ENCODE data around the gene NOX3. TPM values are rescaled to one million over a fixed set of nuclear protein-coding genes. Genes with fewer than 3 reads are reported as not detected.
A peak's percentile ranks its signal among the peaks of the same experiment; 100 is the strongest.

The NOX3 gene
- total RNA-seq, 1 donor from 2014 or later = not detected

DNA sequence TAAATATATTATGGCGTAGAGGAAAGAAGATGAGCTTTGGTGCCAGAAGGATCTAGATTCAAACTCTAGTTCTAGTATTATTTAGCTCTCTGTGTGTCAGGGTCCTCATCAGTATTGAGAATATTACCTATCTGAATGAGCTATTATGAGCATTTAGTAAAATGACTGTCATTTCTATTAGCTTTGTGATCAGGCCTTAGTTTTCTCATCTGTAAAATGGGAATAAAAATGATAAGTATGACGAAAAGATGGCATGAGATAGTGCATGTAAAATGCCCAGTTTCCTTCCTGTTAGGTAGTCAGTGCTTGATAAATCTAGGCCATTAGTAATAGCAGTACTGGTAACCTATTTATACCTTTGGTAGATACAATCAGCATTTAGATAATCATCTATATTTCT lies 35.1 kb downstream of the NOX3 start:
- no peaks in the 10 kb centered on the region for H3K9me3 Mint-ChIP-seq (ENCODE audit: unreplicated experiment)
- H3K27me3 Mint-ChIP-seq (ENCODE audit: unreplicated experiment) = no peaks in the 10 kb centered on the region
- no peak overlapping the region for H3K4me3 Mint-ChIP-seq (ENCODE audit: unreplicated experiment)
- TF ChIP-seq, protein P1, sequence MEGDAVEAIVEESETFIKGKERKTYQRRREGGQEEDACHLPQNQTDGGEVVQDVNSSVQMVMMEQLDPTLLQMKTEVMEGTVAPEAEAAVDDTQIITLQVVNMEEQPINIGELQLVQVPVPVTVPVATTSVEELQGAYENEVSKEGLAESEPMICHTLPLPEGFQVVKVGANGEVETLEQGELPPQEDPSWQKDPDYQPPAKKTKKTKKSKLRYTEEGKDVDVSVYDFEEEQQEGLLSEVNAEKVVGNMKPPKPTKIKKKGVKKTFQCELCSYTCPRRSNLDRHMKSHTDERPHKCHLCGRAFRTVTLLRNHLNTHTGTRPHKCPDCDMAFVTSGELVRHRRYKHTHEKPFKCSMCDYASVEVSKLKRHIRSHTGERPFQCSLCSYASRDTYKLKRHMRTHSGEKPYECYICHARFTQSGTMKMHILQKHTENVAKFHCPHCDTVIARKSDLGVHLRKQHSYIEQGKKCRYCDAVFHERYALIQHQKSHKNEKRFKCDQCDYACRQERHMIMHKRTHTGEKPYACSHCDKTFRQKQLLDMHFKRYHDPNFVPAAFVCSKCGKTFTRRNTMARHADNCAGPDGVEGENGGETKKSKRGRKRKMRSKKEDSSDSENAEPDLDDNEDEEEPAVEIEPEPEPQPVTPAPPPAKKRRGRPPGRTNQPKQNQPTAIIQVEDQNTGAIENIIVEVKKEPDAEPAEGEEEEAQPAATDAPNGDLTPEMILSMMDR (IDR thresholded peaks at IDR 0.05) = no peak
- no peak overlapping the region for H3K27ac Mint-ChIP-seq (ENCODE audit: unreplicated experiment)
- H3K4me1 Mint-ChIP-seq (ENCODE audit: unreplicated experiment) = peaks cover 22% of the 10 kb centered on the region
- H3K36me3 Mint-ChIP-seq (ENCODE audit: unreplicated experiment) = no peaks in the 10 kb centered on the region
- DNase-seq (ENCODE audit: extremely low spot score, unreplicated experiment) = no peak

DNA sequence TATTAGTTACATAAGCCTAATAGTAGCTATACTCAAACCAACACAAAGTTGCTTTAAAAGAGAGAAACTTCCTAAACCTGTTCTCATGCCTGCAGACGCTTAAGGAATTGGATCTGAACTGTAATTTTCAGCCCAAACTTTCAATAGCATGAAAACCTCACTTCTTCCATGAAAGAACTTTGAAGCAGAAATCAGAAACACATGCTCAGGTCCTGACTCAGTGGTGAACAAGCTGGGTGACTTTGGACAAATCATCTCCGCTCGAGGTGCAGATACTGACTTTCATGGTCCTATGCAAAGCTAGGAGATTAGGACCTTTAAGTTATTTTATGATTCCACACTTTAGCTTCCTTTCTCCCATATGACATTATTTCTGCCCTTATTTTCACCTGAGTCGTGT lies 36.5 kb downstream of the NOX3 start:
- no peak overlapping the region for H3K27ac Mint-ChIP-seq (ENCODE audit: unreplicated experiment)
- no peak overlapping the region for H3K4me3 Mint-ChIP-seq (ENCODE audit: unreplicated experiment)
- no peaks in the 10 kb centered on the region for H3K36me3 Mint-ChIP-seq (ENCODE audit: unreplicated experiment)
- peaks cover 22% of the 10 kb centered on the region for H3K4me1 Mint-ChIP-seq (ENCODE audit: unreplicated experiment)
- TF ChIP-seq, protein P1 (IDR thresholded peaks at IDR 0.05) = no peak
- no peaks in the 10 kb centered on the region for H3K9me3 Mint-ChIP-seq (ENCODE audit: unreplicated experiment)
- no peak for DNase-seq (ENCODE audit: extremely low spot score, unreplicated experiment)
- no peaks in the 10 kb centered on the region for H3K27me3 Mint-ChIP-seq (ENCODE audit: unreplicated experiment)

DNA sequence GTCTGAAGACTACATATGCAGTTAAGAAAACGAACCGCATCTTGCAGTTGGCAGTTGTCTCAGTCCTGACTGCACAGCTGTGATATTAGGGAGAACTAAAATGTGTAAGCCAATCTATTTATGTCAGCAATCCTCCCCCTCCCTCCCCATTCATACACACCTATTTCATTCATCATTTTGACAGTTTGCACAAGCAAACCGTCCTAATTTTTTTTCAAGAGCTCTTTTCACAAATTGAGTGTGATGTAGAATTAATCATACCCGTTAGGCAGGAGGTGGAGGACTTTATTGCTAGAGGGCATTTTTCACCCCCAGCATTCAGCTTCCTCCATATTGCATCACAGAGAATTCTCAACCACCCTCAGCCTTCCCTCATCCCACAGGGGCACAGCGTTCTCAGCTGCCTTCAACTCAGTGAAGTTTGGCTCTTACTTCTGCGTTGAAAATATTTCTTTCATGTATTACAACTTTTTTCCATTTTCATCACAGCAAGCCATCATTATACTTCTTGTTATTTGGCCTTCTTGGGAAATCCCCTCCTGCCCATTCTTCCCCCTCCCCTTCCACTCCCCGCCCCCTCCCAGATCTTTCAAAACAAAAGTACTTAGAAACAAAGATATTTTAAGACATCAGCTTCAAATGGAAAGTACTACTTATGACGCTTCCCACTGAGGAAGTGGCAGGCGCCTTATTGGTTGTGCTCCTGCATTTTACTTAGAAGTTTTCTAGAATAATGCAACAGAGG lies 37.5 kb downstream of the NOX3 start:
- no peak for DNase-seq (ENCODE audit: extremely low spot score, unreplicated experiment)
- H3K4me3 Mint-ChIP-seq (ENCODE audit: unreplicated experiment) = peak overlapping the region; percentile 66
- peaks cover 22% of the 10 kb centered on the region for H3K4me1 Mint-ChIP-seq (ENCODE audit: unreplicated experiment)
- TF ChIP-seq, protein P1 (IDR thresholded peaks at IDR 0.05) = no peak
- H3K9me3 Mint-ChIP-seq (ENCODE audit: unreplicated experiment) = no peaks in the 10 kb centered on the region
- no peaks in the 10 kb centered on the region for H3K36me3 Mint-ChIP-seq (ENCODE audit: unreplicated experiment)
- peak overlapping the region; percentile 82 for H3K27ac Mint-ChIP-seq (ENCODE audit: unreplicated experiment)
- no peaks in the 10 kb centered on the region for H3K27me3 Mint-ChIP-seq (ENCODE audit: unreplicated experiment)

DNA sequence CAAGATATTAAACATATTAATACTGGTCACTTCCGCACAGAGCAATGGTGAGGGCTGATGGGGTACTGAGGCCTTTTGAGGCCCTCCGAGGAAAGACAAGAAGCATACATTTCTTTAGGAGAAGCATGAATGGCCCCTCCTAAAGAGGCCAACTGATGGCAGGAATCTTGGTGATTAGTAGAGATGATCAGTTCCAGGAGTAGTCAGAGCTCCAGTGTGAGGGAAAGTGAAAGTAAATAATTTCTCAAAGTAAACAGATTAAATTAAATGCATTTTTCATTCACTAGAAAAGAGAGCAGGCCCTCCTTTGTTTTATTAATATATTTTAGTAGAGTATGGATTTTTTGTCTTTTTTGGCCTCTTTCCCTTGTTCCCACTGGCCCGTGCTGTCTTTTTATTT lies 38.2 kb downstream of the NOX3 start:
- no peaks in the 10 kb centered on the region for H3K9me3 Mint-ChIP-seq (ENCODE audit: unreplicated experiment)
- no peaks in the 10 kb centered on the region for H3K36me3 Mint-ChIP-seq (ENCODE audit: unreplicated experiment)
- DNase-seq (ENCODE audit: extremely low spot score, unreplicated experiment) = no peak
- H3K27ac Mint-ChIP-seq (ENCODE audit: unreplicated experiment) = peak overlapping the region; percentile 35
- H3K4me3 Mint-ChIP-seq (ENCODE audit: unreplicated experiment) = no peak overlapping the region
- TF ChIP-seq, protein P1 (IDR thresholded peaks at IDR 0.05) = no peak
- peaks cover 22% of the 10 kb centered on the region for H3K4me1 Mint-ChIP-seq (ENCODE audit: unreplicated experiment)
- no peaks in the 10 kb centered on the region for H3K27me3 Mint-ChIP-seq (ENCODE audit: unreplicated experiment)

DNA sequence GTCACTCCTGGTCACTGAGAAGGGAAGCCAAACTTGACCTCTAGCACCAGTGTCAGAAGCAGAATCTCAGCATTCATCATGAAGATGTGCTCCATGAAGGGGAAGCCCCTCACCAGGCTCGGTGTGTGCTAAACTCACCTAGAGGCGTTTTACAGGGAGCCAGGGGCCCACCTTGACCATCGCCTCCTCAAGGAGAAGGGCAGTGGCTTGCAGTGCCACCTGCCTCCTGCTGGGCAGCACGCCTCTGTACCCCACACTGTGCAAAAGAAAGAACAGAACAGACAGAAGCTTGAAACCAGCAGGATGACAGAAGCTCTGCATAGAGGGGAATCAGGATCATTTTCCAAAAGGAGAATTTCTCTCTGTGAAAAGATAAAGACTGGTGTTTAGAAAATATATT lies 39.7 kb downstream of the NOX3 start:
- no peak for DNase-seq (ENCODE audit: extremely low spot score, unreplicated experiment)
- H3K27ac Mint-ChIP-seq (ENCODE audit: unreplicated experiment) = no peak overlapping the region
- TF ChIP-seq, protein P1 (IDR thresholded peaks at IDR 0.05) = no peak
- peaks cover 22% of the 10 kb centered on the region for H3K4me1 Mint-ChIP-seq (ENCODE audit: unreplicated experiment)
- no peak overlapping the region for H3K4me3 Mint-ChIP-seq (ENCODE audit: unreplicated experiment)
- no peaks in the 10 kb centered on the region for H3K9me3 Mint-ChIP-seq (ENCODE audit: unreplicated experiment)
- no peaks in the 10 kb centered on the region for H3K27me3 Mint-ChIP-seq (ENCODE audit: unreplicated experiment)
- H3K36me3 Mint-ChIP-seq (ENCODE audit: unreplicated experiment) = no peaks in the 10 kb centered on the region
